K562 (cell line): ENCODE data around the gene KCNK7. TPM values are rescaled to one million over a fixed set of nuclear protein-coding genes. Genes with fewer than 3 reads are reported as not detected.
A peak's percentile ranks its signal among the peaks of the same experiment; 100 is the strongest.

Source experiments
- ARHGAP35 ChIP-seq: fragments of 450-650 bp; IDR thresholded peaks from 2 replicates; pipeline ENCODE4 v1.6.1; 2018; ENCODE audit not compliant: partially characterized antibody
- ARNT ChIP-seq, 2 experiments: fragments of 450-650 bp; IDR thresholded peaks; 2 replicates each; pipeline ENCODE4 v1.6.1; 2016; ENCODE audit warnings: mild to moderate bottlenecking in 1 of 2
- ATF1 ChIP-seq, 2 experiments: fragments of 450-650 bp in 1 of 2; IDR thresholded peaks; 2 replicates each; pipeline ENCODE4 v1.6.1; 2016; ENCODE audit warnings: missing compliant biosample characterization in 1 of 2, missing genetic modification characterization in 1 of 2
- CREB1 ChIP-seq, 2 experiments: sonication (generic) in 1 of 2; formaldehyde crosslinking in 1 of 2; IDR thresholded peaks; 2 replicates each; pipeline versions ENCODE4 v1.6.1 to v1.8.0; 2012 to 2022; ENCODE audit warnings: inconsistent platforms in 1 of 2, mild to moderate bottlenecking in 1 of 2, missing genetic modification reagents in 1 of 2, moderate library complexity in 1 of 2
- E2F1 ChIP-seq: sonication (generic); formaldehyde crosslinking; IDR thresholded peaks from 2 replicates; pipeline ENCODE4 v1.8.1; 2023; ENCODE audit warnings: mild to moderate bottlenecking, missing genetic modification reagents, moderate library complexity
- ETV1 ChIP-seq: fragments of 450-650 bp; conservative IDR thresholded peaks from 2 replicates; pipeline ENCODE4 v1.6.1; 2016; ENCODE audit warnings: missing genetic modification characterization, control low read depth, low read depth, missing compliant biosample characterization
- HNRNPK ChIP-seq: fragments of 200-400 bp; formaldehyde crosslinking; IDR thresholded peaks from one replicate; pipeline ENCODE4 v1.6.1; 2018; ENCODE audit warnings: mild to moderate bottlenecking, low read depth, low read length; ENCODE audit not compliant: poor library complexity, severe bottlenecking
- KAT2B ChIP-seq: IDR thresholded peaks from one replicate; pipeline ENCODE4 v1.6.1; 2012; ENCODE audit warnings: low read depth, mild to moderate bottlenecking, control low read depth, inconsistent platforms, low read length, moderate library complexity
- LARP7 ChIP-seq: fragments of 450-650 bp; IDR thresholded peaks from 2 replicates; pipeline ENCODE4 v1.6.1; 2016
- MTA2 ChIP-seq: fragments of 450-650 bp; IDR thresholded peaks from 2 replicates; pipeline ENCODE4 v1.6.1; 2016; ENCODE audit warnings: low read depth
- RBBP5 ChIP-seq: fragments of 200-600 bp; sonication (generic); IDR thresholded peaks from 2 replicates; pipeline ENCODE4 v1.6.1; 2012; ENCODE audit warnings: borderline replicate concordance, mild to moderate bottlenecking, low read length, control low read depth, inconsistent platforms; ENCODE audit not compliant: insufficient read depth, poor library complexity, severe bottlenecking
- ZBTB40 ChIP-seq, 2 experiments: fragments of 450-650 bp in 1 of 2; sonication (generic) in 1 of 2; formaldehyde crosslinking in 1 of 2; IDR thresholded peaks; 2 replicates each; pipeline versions ENCODE4 v1.7.1 to v1.9.0; 2016 to 2022; ENCODE audit warnings: inconsistent platforms in 1 of 2, mild to moderate bottlenecking in 1 of 2, missing genetic modification reagents in 1 of 2
- ZNF77 ChIP-seq: fragments of 250-450 bp; sonication (Bioruptor Pico); IDR thresholded peaks from 2 replicates; pipeline ENCODE4 v1.5.0; 2020
- ZNF785 ChIP-seq: fragments of 250-450 bp; sonication (Bioruptor Pico); IDR thresholded peaks from 2 replicates; pipeline ENCODE4 v1.4.0; 2020; ENCODE audit warnings: mild to moderate bottlenecking
- polyA plus RNA-seq, 8 experiments: library from polyadenylated mRNA; depleted of rRNA in 4 of 8; stranded (reverse) in 5 of 8; unstranded in 3 of 8; fragments of >200 nt; fragmentation: Nextera tagmentation in 2 of 8; fragmentation: Illumina TruSeq in 1 of 8; extraction: Ambion mirVana in 2 of 8; extraction: Trizol in 1 of 8; gene quantifications; 2 replicates each; pipeline versions ENCODE4 v1.2.1 to v1.2.3, GENCODE V29; 2011 to 2014; ENCODE audit warnings: inconsistent platforms in 1 of 8, missing spikeins in 1 of 8
- total RNA-seq, 7 experiments: library from RNA; depleted of rRNA in 6 of 7; stranded (reverse); fragments of >200 nt in 6 of 7; fragmentation: Illumina TruSeq in 2 of 7; extraction: Trizol in 2 of 7; gene quantifications; 2 replicates each; pipeline versions ENCODE4 v1.2.1 to v1.2.3, GENCODE V29; 2011 to 2021; ENCODE audit warnings: low replicate concordance in 1 of 7
- TF ChIP-seq, protein P1 (sequence below): sonication (generic); formaldehyde crosslinking; IDR thresholded peaks from 2 replicates; pipeline ENCODE4 v1.9.0; 2022; ENCODE audit warnings: mild to moderate bottlenecking, missing genetic modification reagents

Gene KCNK7
- total and polyA plus RNA-seq, 9 of the 15 experiments (the other 6 are each of a cell fraction or from before 2014, with no cell fraction given), result 0.07 to 0.40 TPM; not detected in 7

- TF ChIP-seq ZBTB40 (IDR thresholded peaks at IDR 0.05), result no peak
- TF ChIP-seq ZBTB40 (CRISPR knock-in tag; IDR thresholded peaks at IDR 0.05), result no peak
- TF ChIP-seq KAT2B, result no peak
- peak; percentile 85; the same call in 1 of the 2 replicates for TF ChIP-seq LARP7
- TF ChIP-seq ARNT (IDR thresholded peaks at IDR 0.05), result 0 out of 4 replicates have a peak, but pooled peaks of 1 of the 2 experiments have one; percentile 19
- no peak for TF ChIP-seq HNRNPK
- TF ChIP-seq, protein P1, sequence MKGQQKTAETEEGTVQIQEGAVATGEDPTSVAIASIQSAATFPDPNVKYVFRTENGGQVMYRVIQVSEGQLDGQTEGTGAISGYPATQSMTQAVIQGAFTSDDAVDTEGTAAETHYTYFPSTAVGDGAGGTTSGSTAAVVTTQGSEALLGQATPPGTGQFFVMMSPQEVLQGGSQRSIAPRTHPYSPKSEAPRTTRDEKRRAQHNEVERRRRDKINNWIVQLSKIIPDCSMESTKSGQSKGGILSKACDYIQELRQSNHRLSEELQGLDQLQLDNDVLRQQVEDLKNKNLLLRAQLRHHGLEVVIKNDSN (CRISPR knock-in tag), result peak; percentile 58; the same call in 1 of the 2 replicates
- TF ChIP-seq ETV1 (tag), result 0 out of 2 replicates have a peak, but pooled peaks have one; percentile 23
- no peak for TF ChIP-seq E2F1
- TF ChIP-seq ATF1 (CRISPR knock-in tag; IDR thresholded peaks at IDR 0.05), result 0 out of 2 replicates have a peak, but pooled peaks have one; percentile 27
- TF ChIP-seq ATF1 (tag; IDR thresholded peaks at IDR 0.05), result no peak
- 0 out of 2 replicates have a peak, but pooled peaks have one; percentile 1 for TF ChIP-seq CREB1 (IDR thresholded peaks at IDR 0.05)
- no peak for TF ChIP-seq CREB1 (CRISPR knock-in tag; IDR thresholded peaks at IDR 0.05)
- TF ChIP-seq ARHGAP35, result peak; percentile 64
- TF ChIP-seq RBBP5, result no peak
- TF ChIP-seq MTA2, result peak; percentile 40
- no peak for TF ChIP-seq ZNF77 (CRISPR knock-in tag)
- TF ChIP-seq ZNF785 (CRISPR knock-in tag), result no peak
Observed at GRCh38 chr11:65551572-65552387, 43.8 kb downstream of the KCNK7 start (continued).
